ENCODE data around the gene MAST4. TPM values are rescaled to one million over a fixed set of nuclear protein-coding genes. Genes with fewer than 3 reads are reported as not detected.
A peak's percentile ranks its signal among the peaks of the same experiment; 100 is the strongest.

MAST4 gene
- total and polyA plus RNA-seq, 7 experiments from 2014 or later, result 11.3 to 39.0 (median 28.3) TPM

GRCh38 chr5:66870708-66871107 lies 274.5 kb downstream of the MAST4 start:
- Histone ChIP-seq H3K4me3 (ENCODE audit: low read length) (no peak overlapping the region), H3K27me3 (ENCODE audit: control insufficient read depth in 2 of 2, insufficient read depth in 2 of 2, low read length in 2 of 2) (no peaks in the 10 kb centered on the region), H3K27ac (ENCODE audit: low read depth, low read length) (no peak overlapping the region), H3K9me3 (ENCODE audit: control insufficient read depth in 2 of 3, low read length in 3 of 3) (no peaks in the 10 kb centered on the region), H3K4me1 (ENCODE audit: control insufficient read depth in 2 of 2, insufficient read depth in 2 of 2, low read length in 2 of 2) (no peaks in the 10 kb centered on the region), H3K36me3 (ENCODE audit: control insufficient read depth in 2 of 3, insufficient read depth in 3 of 3, low read length in 3 of 3) (no peaks in the 10 kb centered on the region)
- Mint-ChIP-seq H3K9me3 (no peaks in the 10 kb centered on the region), H3K4me1 (peaks cover 0 to 8% (median 0%) of the 10 kb centered on the region in 7 donors), H3K27ac (no peak overlapping the region), H3K27me3 (peaks cover 0 to 9% (median 4%) of the 10 kb centered on the region in 5 donors), H3K4me3 (no peak overlapping the region), H3K36me3 (peaks cover 0 to 2% (median 0%) of the 10 kb centered on the region in 5 donors)
- POLR2A ChIA-PET, result no interaction called here
- ATAC-seq (no peak), DNase-seq (no peak)
- intact Hi-C loops (cut with micrococcal nuclease), result no loop called here
- CTCF ChIA-PET, result no interaction called here

GRCh38 chr5:66871651-66872050 lies 275.5 kb downstream of the MAST4 start:
- Histone ChIP-seq H3K27me3 (ENCODE audit: control insufficient read depth in 2 of 2, insufficient read depth in 2 of 2, low read length in 2 of 2) (no peaks in the 10 kb centered on the region), H3K27ac (ENCODE audit: low read depth, low read length) (no peak overlapping the region), H3K4me3 (ENCODE audit: low read length) (no peak overlapping the region), H3K4me1 (ENCODE audit: control insufficient read depth in 2 of 2, insufficient read depth in 2 of 2, low read length in 2 of 2) (no peaks in the 10 kb centered on the region), H3K36me3 (ENCODE audit: control insufficient read depth in 2 of 3, insufficient read depth in 3 of 3, low read length in 3 of 3) (no peaks in the 10 kb centered on the region), H3K9me3 (ENCODE audit: control insufficient read depth in 2 of 3, low read length in 3 of 3) (no peaks in the 10 kb centered on the region)
- Mint-ChIP-seq H3K4me1 (peaks cover 0 to 8% (median 0%) of the 10 kb centered on the region in 7 donors), H3K27me3 (peaks cover 0 to 9% (median 4%) of the 10 kb centered on the region in 5 donors), H3K4me3 (no peak overlapping the region), H3K9me3 (no peaks in the 10 kb centered on the region), H3K36me3 (peaks cover 0 to 2% (median 0%) of the 10 kb centered on the region in 5 donors), H3K27ac (no peak overlapping the region)
- no peak for DNase-seq
- ChIA-PET CTCF (no interaction called here), POLR2A (no interaction called here)
- no peak for ATAC-seq
- intact Hi-C loops (cut with micrococcal nuclease), result no loop called here

DNA sequence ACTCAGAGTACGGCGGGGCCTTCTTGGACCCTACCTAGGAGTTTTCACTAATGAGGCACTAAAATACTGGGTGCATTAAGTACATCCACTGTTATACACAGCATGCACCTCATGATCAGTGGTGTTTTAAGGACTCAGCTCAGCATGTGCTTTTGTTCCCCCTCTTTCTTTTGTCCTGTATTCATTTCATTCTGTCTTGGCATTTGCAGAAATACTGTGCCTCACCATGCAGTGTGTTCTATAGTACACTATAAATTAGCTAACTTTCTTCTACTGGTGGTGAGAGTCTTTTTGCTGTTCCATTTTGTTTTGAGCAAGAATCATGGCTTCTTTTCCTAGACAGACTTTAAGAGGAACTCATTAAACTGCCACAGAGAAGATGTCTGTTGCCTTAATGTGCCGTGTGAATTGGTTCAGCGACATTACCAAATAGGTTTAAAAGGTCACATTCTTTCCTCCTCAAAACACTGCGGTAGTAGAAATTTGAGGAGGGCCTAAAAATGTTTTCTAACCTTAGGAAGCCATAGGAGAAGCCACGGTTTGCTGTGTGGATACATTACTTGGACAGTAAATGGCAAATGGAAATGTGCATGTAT lies 276.6 kb downstream of the MAST4 start:
- H3K27ac Mint-ChIP-seq, result no peak overlapping the region
- H3K9me3 Mint-ChIP-seq, result no peaks in the 10 kb centered on the region
- Histone ChIP-seq H3K27ac (ENCODE audit: low read depth, low read length) (no peak overlapping the region), H3K36me3 (ENCODE audit: control insufficient read depth in 2 of 3, insufficient read depth in 3 of 3, low read length in 3 of 3) (no peaks in the 10 kb centered on the region), H3K27me3 (ENCODE audit: control insufficient read depth in 2 of 2, insufficient read depth in 2 of 2, low read length in 2 of 2) (no peaks in the 10 kb centered on the region), H3K4me1 (ENCODE audit: control insufficient read depth in 2 of 2, insufficient read depth in 2 of 2, low read length in 2 of 2) (no peaks in the 10 kb centered on the region), H3K9me3 (ENCODE audit: control insufficient read depth in 2 of 3, low read length in 3 of 3) (no peaks in the 10 kb centered on the region), H3K4me3 (ENCODE audit: low read length) (no peak overlapping the region)
- H3K36me3 Mint-ChIP-seq, result peaks cover 0 to 6% (median 0%) of the 10 kb centered on the region in 5 donors
- ChIA-PET POLR2A (no interaction called here), CTCF (no interaction called here)
- H3K4me3 Mint-ChIP-seq, result no peak overlapping the region
- intact Hi-C loops (cut with micrococcal nuclease), result no loop called here
- peaks cover 0 to 13% (median 0%) of the 10 kb centered on the region in 7 donors for H3K4me1 Mint-ChIP-seq
- DNase-seq, result no peak
- no peak for ATAC-seq
- peaks cover 0 to 9% (median 4%) of the 10 kb centered on the region in 5 donors for H3K27me3 Mint-ChIP-seq

GRCh38 chr5:66874004-66874403 lies 277.8 kb downstream of the MAST4 start:
- Histone ChIP-seq H3K4me3 (ENCODE audit: low read length) (no peak overlapping the region), H3K27ac (ENCODE audit: low read depth, low read length) (no peak overlapping the region), H3K4me1 (ENCODE audit: control insufficient read depth in 2 of 2, insufficient read depth in 2 of 2, low read length in 2 of 2) (no peaks in the 10 kb centered on the region), H3K9me3 (ENCODE audit: control insufficient read depth in 2 of 3, low read length in 3 of 3) (no peaks in the 10 kb centered on the region), H3K27me3 (ENCODE audit: control insufficient read depth in 2 of 2, insufficient read depth in 2 of 2, low read length in 2 of 2) (no peaks in the 10 kb centered on the region), H3K36me3 (ENCODE audit: control insufficient read depth in 2 of 3, insufficient read depth in 3 of 3, low read length in 3 of 3) (no peaks in the 10 kb centered on the region)
- intact Hi-C loops (cut with micrococcal nuclease), result no loop called here
- DNase-seq (no peak), ATAC-seq (no peak)
- H3K4me1 Mint-ChIP-seq, result peaks cover 0 to 15% (median 0%) of the 10 kb centered on the region in 7 donors
- no peak overlapping the region for H3K4me3 Mint-ChIP-seq
- POLR2A ChIA-PET, result no interaction called here
- no peaks in the 10 kb centered on the region for H3K9me3 Mint-ChIP-seq
- H3K27ac Mint-ChIP-seq, result no peak overlapping the region
- CTCF ChIA-PET, result no interaction called here
- H3K36me3 Mint-ChIP-seq, result peaks cover 0 to 8% (median 0%) of the 10 kb centered on the region in 5 donors
- H3K27me3 Mint-ChIP-seq, result peaks cover 0 to 8% (median 4%) of the 10 kb centered on the region in 5 donors

GRCh38 chr5:66875315-66875714 lies 279.1 kb downstream of the MAST4 start:
- ATAC-seq (peak; percentile 37), DNase-seq (no peak)
- POLR2A ChIA-PET, result no interaction called here
- Histone ChIP-seq H3K27ac (ENCODE audit: low read depth, low read length) (no peak overlapping the region), H3K9me3 (ENCODE audit: control insufficient read depth in 2 of 3, low read length in 3 of 3) (no peaks in the 10 kb centered on the region), H3K36me3 (ENCODE audit: control insufficient read depth in 2 of 3, insufficient read depth in 3 of 3, low read length in 3 of 3) (no peaks in the 10 kb centered on the region), H3K4me3 (ENCODE audit: low read length) (no peak overlapping the region), H3K27me3 (ENCODE audit: control insufficient read depth in 2 of 2, insufficient read depth in 2 of 2, low read length in 2 of 2) (no peaks in the 10 kb centered on the region), H3K4me1 (ENCODE audit: control insufficient read depth in 2 of 2, insufficient read depth in 2 of 2, low read length in 2 of 2) (no peaks in the 10 kb centered on the region)
- H3K4me3 Mint-ChIP-seq, result no peak overlapping the region
- no peaks in the 10 kb centered on the region for H3K9me3 Mint-ChIP-seq
- H3K27ac Mint-ChIP-seq, result no peak overlapping the region
- H3K36me3 Mint-ChIP-seq, result peaks cover 0 to 13% (median 0%) of the 10 kb centered on the region in 5 donors
- H3K27me3 Mint-ChIP-seq, result peaks cover 0 to 8% (median 0%) of the 10 kb centered on the region in 5 donors
- CTCF ChIA-PET, result no interaction called here
- intact Hi-C loops (cut with micrococcal nuclease), result no loop called here
- H3K4me1 Mint-ChIP-seq, result peaks cover 0 to 12% (median 0%) of the 10 kb centered on the region in 7 donors

GRCh38 chr5:66876266-66876807 lies 280.1 kb downstream of the MAST4 start:
- Mint-ChIP-seq H3K27me3 (peaks cover 0 to 8% (median 0%) of the 10 kb centered on the region in 5 donors), H3K4me1 (peaks cover 0 to 9% (median 0%) of the 10 kb centered on the region in 7 donors), H3K9me3 (no peaks in the 10 kb centered on the region), H3K4me3 (no peak overlapping the region), H3K36me3 (peaks cover 0 to 14% (median 0%) of the 10 kb centered on the region in 5 donors), H3K27ac (no peak overlapping the region)
- Histone ChIP-seq H3K27ac (ENCODE audit: low read depth, low read length) (no peak overlapping the region), H3K27me3 (ENCODE audit: control insufficient read depth in 2 of 2, insufficient read depth in 2 of 2, low read length in 2 of 2) (no peaks in the 10 kb centered on the region), H3K9me3 (ENCODE audit: control insufficient read depth in 2 of 3, low read length in 3 of 3) (no peaks in the 10 kb centered on the region), H3K36me3 (ENCODE audit: control insufficient read depth in 2 of 3, insufficient read depth in 3 of 3, low read length in 3 of 3) (no peaks in the 10 kb centered on the region), H3K4me3 (ENCODE audit: low read length) (no peak overlapping the region), H3K4me1 (ENCODE audit: control insufficient read depth in 2 of 2, insufficient read depth in 2 of 2, low read length in 2 of 2) (no peaks in the 10 kb centered on the region)
- no peak for ATAC-seq
- ChIA-PET POLR2A (no interaction called here), CTCF (no interaction called here)
- DNase-seq, result no peak
- intact Hi-C loops (cut with micrococcal nuclease), result no loop called here

DNA sequence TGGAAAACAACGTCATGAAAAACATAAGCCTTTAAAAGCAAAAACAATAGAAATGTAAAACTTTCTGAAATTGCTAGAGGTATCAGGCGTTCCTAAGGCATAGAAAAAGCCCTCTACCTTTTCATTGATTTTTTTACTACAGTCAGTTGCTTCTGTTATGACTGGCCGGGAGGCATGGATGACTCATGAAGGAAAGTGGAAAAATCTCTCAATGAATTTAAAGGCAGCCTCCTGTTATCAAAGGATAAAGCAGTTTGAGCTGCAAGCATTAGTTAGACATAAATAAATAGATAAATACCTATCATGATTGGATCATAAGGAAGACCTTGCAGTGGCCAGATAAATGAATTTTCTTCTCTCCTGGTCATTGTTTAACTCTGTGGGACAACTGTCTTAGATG lies 281.6 kb downstream of the MAST4 start:
- Histone ChIP-seq H3K4me1 (ENCODE audit: control insufficient read depth in 2 of 2, insufficient read depth in 2 of 2, low read length in 2 of 2) (no peaks in the 10 kb centered on the region), H3K36me3 (ENCODE audit: control insufficient read depth in 2 of 3, insufficient read depth in 3 of 3, low read length in 3 of 3) (no peaks in the 10 kb centered on the region), H3K4me3 (ENCODE audit: low read length) (no peak overlapping the region), H3K27me3 (ENCODE audit: control insufficient read depth in 2 of 2, insufficient read depth in 2 of 2, low read length in 2 of 2) (no peaks in the 10 kb centered on the region), H3K9me3 (ENCODE audit: control insufficient read depth in 2 of 3, low read length in 3 of 3) (no peaks in the 10 kb centered on the region), H3K27ac (ENCODE audit: low read depth, low read length) (no peak overlapping the region)
- no peak overlapping the region for H3K27ac Mint-ChIP-seq
- ATAC-seq, result no peak
- intact Hi-C loops (cut with micrococcal nuclease), result no loop called here
- ChIA-PET CTCF (interaction anchor here (0.6 kb wide), 1 partner anchor 47 kb away, joined by 3 read pairs; no protein-coding TSS in a partner anchor), POLR2A (no interaction called here)
- DNase-seq, result no peak
- no peak overlapping the region for H3K4me3 Mint-ChIP-seq
- peaks cover 0 to 15% (median 0%) of the 10 kb centered on the region in 7 donors for H3K4me1 Mint-ChIP-seq
- H3K9me3 Mint-ChIP-seq, result no peaks in the 10 kb centered on the region
- peaks cover 0 to 8% (median 2%) of the 10 kb centered on the region in 5 donors for H3K27me3 Mint-ChIP-seq
- peaks cover 0 to 14% (median 0%) of the 10 kb centered on the region in 5 donors for H3K36me3 Mint-ChIP-seq
